HG02623 (cell line): ENCODE data around the gene GGT1.
A peak's percentile ranks its signal among the peaks of the same experiment; 100 is the strongest.
"Not testable (repeated sequence)": the region's sequence is repeated elsewhere in the genome, so short reads cannot be mapped to it uniquely, and the experiment has no call there.

Experiments
- ATAC-seq: cut with Tn5 transposase; IDR thresholded peaks from one replicate; pipeline ENCODE4 v1.9.1; 2021; ENCODE audit warnings: moderate library complexity; ENCODE audit not compliant: unreplicated experiment

GGT1 gene

DNA sequence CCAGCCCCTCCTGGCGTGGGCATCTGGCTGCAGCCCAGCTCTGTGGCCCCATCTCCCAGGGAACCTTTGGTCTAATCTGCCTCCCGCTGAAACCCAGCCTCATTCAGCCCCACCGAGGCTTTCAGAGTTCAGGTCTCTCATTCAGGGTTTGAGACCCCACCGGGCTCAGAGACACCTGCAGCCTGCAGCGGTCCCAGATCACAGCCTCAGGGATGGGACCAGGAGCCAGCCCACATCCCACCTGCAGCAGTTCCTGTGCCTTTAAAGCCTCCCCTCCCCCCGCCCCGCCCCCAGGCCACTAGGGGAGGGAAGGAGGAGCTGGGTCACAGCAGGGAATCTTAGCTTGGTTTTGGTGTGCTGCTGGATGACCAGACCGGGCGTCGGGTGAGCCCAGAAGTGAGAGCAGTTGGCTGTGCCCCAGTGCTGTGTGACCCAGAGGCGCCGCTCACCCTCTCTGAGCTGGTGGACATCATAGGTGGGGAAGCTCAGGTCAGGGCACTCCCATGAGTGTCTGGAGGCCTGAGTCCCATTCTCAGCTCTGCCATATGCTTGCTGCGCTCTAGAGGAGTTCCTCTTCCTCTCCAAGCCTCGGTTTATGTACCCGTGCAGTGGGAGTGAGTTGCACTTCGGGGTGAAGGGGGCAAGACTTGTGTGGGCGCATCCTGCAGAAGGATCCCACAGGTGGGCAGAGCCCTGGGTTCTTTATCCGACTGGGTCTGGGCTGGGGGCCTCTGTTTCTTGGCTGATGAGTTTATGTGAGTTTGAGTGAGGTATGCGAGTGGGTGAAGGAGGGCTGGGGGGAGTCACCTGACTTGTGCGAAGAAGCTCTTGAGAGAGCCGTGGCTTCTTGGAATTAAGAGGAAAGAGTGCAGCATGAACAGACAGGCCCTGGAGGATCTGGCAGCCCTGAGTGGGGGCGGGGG, at the start of gene GGT1:
GGT1 (plus strand) TSS at position 347 of the 923 bp plus-strand sequence. CDS start 7,889 bp downstream, outside the sequence.
- ATAC-seq = not testable (repeated sequence)

DNA sequence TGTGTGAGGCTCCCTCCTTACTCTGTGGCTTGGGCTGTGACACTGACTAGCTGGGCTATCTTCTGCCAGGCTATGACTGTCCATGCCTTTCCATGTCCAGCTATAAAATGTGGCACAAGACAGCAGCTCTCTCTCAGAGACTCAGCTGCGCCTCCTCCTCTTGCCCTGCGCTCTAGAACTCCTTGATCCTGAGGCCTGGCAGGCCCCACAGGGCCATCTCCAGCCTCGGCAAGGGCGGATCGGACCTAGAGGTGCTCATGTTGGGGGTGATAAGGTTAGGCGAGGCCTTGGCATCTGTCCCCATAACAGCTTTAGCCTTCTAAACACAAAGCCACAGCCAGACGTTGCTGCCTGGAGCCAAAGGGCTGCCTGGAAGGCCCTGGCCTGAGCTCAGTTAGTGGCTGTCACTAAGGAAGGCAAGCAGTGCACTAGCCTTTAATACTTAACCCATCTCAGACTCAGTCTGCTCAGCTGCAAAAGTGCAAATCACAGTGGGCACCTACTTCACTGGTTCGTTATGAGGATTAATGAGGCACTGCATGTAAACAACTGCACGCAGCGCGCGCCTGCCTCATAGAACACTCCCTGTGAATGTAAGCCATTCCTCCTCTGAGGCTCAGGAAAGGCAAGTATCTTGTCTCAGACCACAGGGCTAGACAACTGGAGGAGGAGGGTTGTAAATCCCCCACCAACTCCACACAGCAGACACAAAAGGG, 49.2 kb upstream of the GGT1 start:
- no peak for ATAC-seq

GRCh38 chr22:24554313-24555164, 48.5 kb upstream of the GGT1 start, which contains the start of gene GUCD1:
Gene GUCD1, minus strand, starts transcription at chr22:24555138. Its CDS starts 147 bp downstream, at chr22:24554991.
- ATAC-seq = no peak

DNA sequence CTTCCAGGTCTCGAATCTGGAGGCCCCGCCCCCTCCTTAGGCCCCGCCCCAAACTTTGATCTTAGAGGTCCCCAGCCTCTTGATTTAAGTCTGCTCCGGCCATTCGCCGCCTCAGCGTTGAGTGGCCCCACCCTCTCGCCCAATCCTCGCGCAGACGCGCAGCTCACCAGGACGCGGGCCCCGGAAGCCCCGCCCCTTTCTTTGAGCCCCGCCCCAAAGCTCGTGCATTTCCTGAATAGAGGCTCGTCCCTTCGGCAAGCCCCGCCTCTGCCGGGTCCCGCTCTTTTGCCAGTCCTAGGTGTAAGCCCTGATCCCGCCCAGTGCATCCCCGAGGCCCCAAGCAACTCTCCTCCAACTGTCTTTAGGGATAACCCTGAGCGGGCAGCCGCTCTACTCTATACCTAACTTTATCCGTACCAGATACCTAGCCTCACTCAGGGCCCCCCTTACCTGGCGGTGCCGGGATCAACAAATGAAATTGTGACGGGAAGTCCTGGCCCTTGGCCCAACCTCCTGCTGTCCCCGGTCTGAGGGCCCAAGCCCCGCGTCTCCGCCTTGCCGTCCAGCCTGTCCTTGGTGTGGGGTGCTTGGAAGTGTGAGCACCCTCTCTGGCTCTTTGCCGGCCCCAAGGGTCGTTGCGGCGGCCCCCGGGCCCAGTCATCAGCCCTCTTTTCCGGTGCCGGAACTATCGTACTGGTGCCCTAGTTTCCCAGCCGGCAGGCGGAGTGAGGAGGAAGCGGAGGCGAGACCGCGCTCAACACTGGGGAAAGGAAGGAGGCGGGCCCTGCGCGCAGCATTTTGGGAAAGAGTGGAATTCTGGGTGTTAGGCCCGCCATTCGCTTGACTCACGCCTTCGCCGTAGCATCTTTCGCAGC, 47.6 kb upstream of the GGT1 start, which contains the start of gene SNRPD3:
SNRPD3 (plus strand) TSS at position 835 of the 875 bp plus-strand sequence. CDS start 1,676 bp downstream, outside the sequence.
- ATAC-seq = peak; percentile 61

- no peak for ATAC-seq
Observed at GRCh38 chr22:24559471-24559870, 43.5 kb upstream of the GGT1 start.

GRCh38 chr22:24563246-24563645, 39.7 kb upstream of the GGT1 start:
- ATAC-seq = no peak

GRCh38 chr22:24564376-24565058, 38.5 kb upstream of the GGT1 start:
- ATAC-seq = no peak

GRCh38 chr22:24565077-24565476, 37.9 kb upstream of the GGT1 start:
- ATAC-seq = no peak

DNA sequence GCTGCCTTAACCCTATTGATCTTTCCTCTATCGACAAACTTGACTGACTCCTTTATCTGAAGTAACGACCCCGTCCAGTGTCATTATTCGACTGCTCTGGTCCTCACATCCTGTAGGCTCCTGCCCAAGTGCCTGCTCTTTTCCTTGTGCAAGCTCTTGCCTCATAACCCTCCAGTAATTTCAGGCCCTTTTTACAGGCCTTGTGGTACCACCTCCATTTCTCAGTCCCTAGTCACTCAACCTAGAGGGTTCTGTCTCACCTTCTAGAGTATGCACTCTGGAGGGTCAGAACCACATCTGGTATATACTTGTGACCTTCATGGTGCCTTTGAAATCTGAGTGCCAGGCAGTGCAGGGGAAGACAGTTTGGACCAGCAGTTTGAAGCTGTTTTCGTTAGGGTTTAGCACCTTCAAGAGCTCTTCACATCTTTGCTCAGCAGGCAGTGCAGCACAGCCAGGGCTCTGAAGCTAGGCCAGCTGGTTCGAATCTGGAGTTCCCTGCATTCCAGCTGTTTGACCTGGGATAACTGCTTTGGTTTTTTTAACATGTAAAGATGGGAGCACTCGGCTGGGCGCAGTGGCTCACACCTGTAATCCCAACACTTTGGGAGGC, 36.0 kb upstream of the GGT1 start:
- ATAC-seq = no peak

- no peak for ATAC-seq
Observed at GRCh38 chr22:24567668-24568067, 35.3 kb upstream of the GGT1 start.

GRCh38 chr22:24571266-24571665, 31.7 kb upstream of the GGT1 start:
- no peak for ATAC-seq

GRCh38 chr22:24576778-24577177, 26.2 kb upstream of the GGT1 start:
- no peak for ATAC-seq

- no peak for ATAC-seq
Observed at GRCh38 chr22:24578355-24579257, 24.4 kb upstream of the GGT1 start.

DNA sequence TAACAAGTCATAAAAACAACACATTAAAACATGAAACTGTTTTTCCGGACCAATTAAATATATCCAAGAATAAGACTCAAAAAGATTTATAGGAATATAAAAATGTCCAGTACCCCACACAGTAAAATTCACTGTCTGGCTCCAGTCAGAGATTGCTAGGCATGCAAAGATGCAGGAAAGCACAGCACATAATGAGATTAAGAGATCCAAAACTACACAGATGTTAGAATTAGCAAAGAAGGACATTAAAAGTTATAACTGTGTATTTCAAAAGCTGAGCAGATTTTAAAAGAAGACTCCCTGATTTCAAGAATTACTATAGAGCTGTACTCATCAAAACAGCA, 23.8 kb upstream of the GGT1 start:
- no peak for ATAC-seq

GRCh38 chr22:24580276-24580675, 22.7 kb upstream of the GGT1 start:
- no peak for ATAC-seq

DNA sequence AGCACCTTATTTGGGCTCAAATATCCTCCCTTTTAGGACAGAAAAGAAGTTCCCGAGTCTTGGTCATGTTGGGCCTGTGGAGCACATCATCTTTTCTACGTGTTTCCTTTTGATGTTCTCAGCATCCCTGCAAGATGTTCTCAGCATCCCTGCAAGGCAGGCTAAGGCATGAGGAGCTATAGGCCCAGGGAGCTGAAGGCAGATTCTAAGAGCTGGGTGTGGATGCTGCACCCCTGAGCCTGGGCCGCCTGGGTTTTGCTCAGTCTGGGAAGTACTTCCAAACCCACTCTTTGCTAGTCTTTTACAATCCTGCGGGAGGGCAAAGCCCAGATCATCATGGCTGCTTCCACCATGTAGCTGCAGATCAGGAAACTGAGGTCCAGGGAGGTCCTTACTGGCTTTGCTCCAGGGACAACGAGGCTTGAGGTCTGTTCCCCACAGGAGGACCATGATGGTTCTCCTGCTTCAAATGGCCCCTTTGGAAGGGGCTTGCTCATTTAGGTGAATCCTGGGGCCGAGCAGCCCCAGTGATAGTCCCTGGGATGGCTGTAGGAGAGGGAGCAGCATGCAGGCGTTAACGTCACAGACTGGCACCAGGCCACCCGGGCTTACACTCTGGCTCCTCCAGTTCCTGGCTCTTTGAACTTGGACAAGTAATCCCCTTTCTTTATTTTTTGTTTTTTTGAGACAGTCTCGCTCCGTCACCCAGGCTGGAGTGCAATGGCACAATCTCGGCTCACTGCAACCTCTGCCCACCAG, 20.8 kb upstream of the GGT1 start:
- ATAC-seq = no peak
